H1 (cell line): ENCODE results near the gene GALNT2.

Source experiments
- CTCF ChIP-seq, 3 experiments: IDR thresholded peaks; 1 replicate in 2 of 3; 2 replicates in 1 of 3; pipeline versions ENCODE4 v1.5.1 to v1.6.1; 2011; ENCODE audit warnings: low read length in 3 of 3, mild to moderate bottlenecking in 3 of 3, inconsistent platforms in 2 of 3, low read depth in 1 of 3, moderate library complexity in 1 of 3; ENCODE audit not compliant: insufficient read depth in 1 of 3; ENCODE audit errors: control extremely low read depth in 1 of 3
- NANOG ChIP-seq: IDR thresholded peaks from 2 replicates; pipeline ENCODE4 v1.6.1; 2011; ENCODE audit warnings: low read length, low read depth, mild to moderate bottlenecking, inconsistent platforms; ENCODE audit not compliant: insufficient read depth, poor library complexity, severe bottlenecking
- POLR2AphosphoS5 ChIP-seq: IDR thresholded peaks from 2 replicates; pipeline ENCODE4 v1.6.1; 2011; ENCODE audit warnings: low read depth, low read length
- RAD21 ChIP-seq, 2 experiments: IDR thresholded peaks in 1 of 2; conservative IDR thresholded peaks in 1 of 2; 2 replicates each; pipeline ENCODE4 v1.6.1; 2011; ENCODE audit warnings: low read depth in 2 of 2, low read length in 2 of 2, improper control_type of control experiment in 1 of 2, inconsistent platforms in 1 of 2, mild to moderate bottlenecking in 1 of 2, moderate library complexity in 1 of 2
- RBBP5 ChIP-seq: IDR thresholded peaks from 2 replicates; pipeline ENCODE4 v1.7.1; 2012; ENCODE audit warnings: low read depth, mild to moderate bottlenecking, inconsistent platforms, low read length, moderate library complexity, borderline replicate concordance
- SAP30 ChIP-seq: fragments of 300-600 bp; sonication (generic); IDR thresholded peaks from 2 replicates; pipeline ENCODE4 v1.7.1; 2012; ENCODE audit warnings: low read length, moderate library complexity, mild to moderate bottlenecking, inconsistent platforms; ENCODE audit not compliant: insufficient read depth, insufficient replicate concordance

GRCh38 chr1:230255991-230256390, 189.0 kb downstream of the GALNT2 start:
- TF ChIP-seq NANOG, result no peak
- no peak for TF ChIP-seq CTCF (IDR thresholded peaks at IDR 0.05; ENCODE audit: control extremely low read depth in 1 of 3, insufficient read depth in 1 of 3, low read depth in 1 of 3, low read length in 3 of 3)
- no peak for TF ChIP-seq RAD21 (IDR thresholded peaks at IDR 0.05 in 1 of 2, conservative IDR thresholded peaks at IDR 0.05 in 1 of 2; ENCODE audit: low read depth in 2 of 2, low read length in 2 of 2)
- TF ChIP-seq RBBP5, result no peak
- no peak for TF ChIP-seq SAP30
- TF ChIP-seq POLR2AphosphoS5, result no peak
